ENCODE data around the gene DTX4. TPM values are rescaled to one million over a fixed set of nuclear protein-coding genes. Genes with fewer than 3 reads are reported as not detected.

DTX4 gene
- polyA plus RNA-seq, 1 donor from 2014 or later: 31.4 TPM

- Histone ChIP-seq H3K9ac (ENCODE audit: low read length) (no peak overlapping the region), H3F3A (ENCODE audit: insufficient read depth, low read length, poor library complexity, severe bottlenecking) (no peaks in the 10 kb centered on the region), H4K20me1 (ENCODE audit: insufficient read depth) (no peaks in the 10 kb centered on the region), H3K27me3 (ENCODE audit: insufficient read depth, low read depth, low read length) (no peaks in the 10 kb centered on the region), H3K4me3 (ENCODE audit: low read length) (no peak overlapping the region), H3K36me3 (ENCODE audit: insufficient read depth, low read length) (peaks cover 39% of the 10 kb centered on the region), H3K27ac (ENCODE audit: low read length) (no peak overlapping the region), H3K9me2 (ENCODE audit: insufficient read depth, low read length) (no peaks in the 10 kb centered on the region), H3K4me2 (ENCODE audit: low read length) (no peak overlapping the region), H2AFZ (ENCODE audit: low read depth, low read length) (no peak overlapping the region), H3K79me2 (replicated peaks; ENCODE audit: insufficient read depth, low read length) (no peaks in the 10 kb centered on the region), H3K9me3 (ENCODE audit: low read length) (peaks cover 4% of the 10 kb centered on the region)
- no peak for TF ChIP-seq EZH2 (IDR thresholded peaks at IDR 0.05; ENCODE audit: borderline replicate concordance, insufficient read depth, low read length, poor library complexity, severe bottlenecking)
Measured at GRCh38 chr11:59195586-59195985, 23.7 kb downstream of the DTX4 start.

GRCh38 chr11:59196777-59197176 lies 24.8 kb downstream of the DTX4 start:
- Histone ChIP-seq H3K36me3 (ENCODE audit: insufficient read depth, low read length) (peaks cover 39% of the 10 kb centered on the region), H3K9ac (ENCODE audit: low read length) (no peak overlapping the region), H2AFZ (ENCODE audit: low read depth, low read length) (no peak overlapping the region), H3K79me2 (replicated peaks; ENCODE audit: insufficient read depth, low read length) (no peaks in the 10 kb centered on the region), H3K4me3 (ENCODE audit: low read length) (no peak overlapping the region), H3K27me3 (ENCODE audit: insufficient read depth, low read depth, low read length) (no peaks in the 10 kb centered on the region), H3K4me2 (ENCODE audit: low read length) (no peak overlapping the region), H3K9me2 (ENCODE audit: insufficient read depth, low read length) (no peaks in the 10 kb centered on the region), H3K9me3 (ENCODE audit: low read length) (peaks cover 4% of the 10 kb centered on the region), H3K27ac (ENCODE audit: low read length) (no peak overlapping the region), H3F3A (ENCODE audit: insufficient read depth, low read length, poor library complexity, severe bottlenecking) (no peaks in the 10 kb centered on the region), H4K20me1 (ENCODE audit: insufficient read depth) (no peaks in the 10 kb centered on the region)
- TF ChIP-seq CTCF (IDR thresholded peaks at IDR 0.05; ENCODE audit: poor library complexity, severe bottlenecking): no peak
- no peak for TF ChIP-seq SMC3 (conservative IDR thresholded peaks at IDR 0.05; ENCODE audit: poor library complexity)
- TF ChIP-seq REST (IDR thresholded peaks at IDR 0.05; ENCODE audit: borderline replicate concordance): no peak
- TF ChIP-seq EZH2 (IDR thresholded peaks at IDR 0.05; ENCODE audit: borderline replicate concordance, insufficient read depth, low read length, poor library complexity, severe bottlenecking): no peak
- TF ChIP-seq EP300 (conservative IDR thresholded peaks at IDR 0.05; ENCODE audit: poor library complexity, severe bottlenecking): no peak
- TF ChIP-seq POLR2AphosphoS5 (IDR thresholded peaks at IDR 0.05): no peak

GRCh38 chr11:59197991-59198390 lies 26.1 kb downstream of the DTX4 start:
- Histone ChIP-seq H3K9ac (ENCODE audit: low read length) (no peak overlapping the region), H3K4me3 (ENCODE audit: low read length) (no peak overlapping the region), H3K27me3 (ENCODE audit: insufficient read depth, low read depth, low read length) (no peaks in the 10 kb centered on the region), H3K27ac (ENCODE audit: low read length) (no peak overlapping the region), H3K9me3 (ENCODE audit: low read length) (peaks cover 4% of the 10 kb centered on the region), H4K20me1 (ENCODE audit: insufficient read depth) (no peaks in the 10 kb centered on the region), H3F3A (ENCODE audit: insufficient read depth, low read length, poor library complexity, severe bottlenecking) (no peaks in the 10 kb centered on the region), H3K9me2 (ENCODE audit: insufficient read depth, low read length) (no peaks in the 10 kb centered on the region), H3K4me2 (ENCODE audit: low read length) (no peak overlapping the region), H2AFZ (ENCODE audit: low read depth, low read length) (no peak overlapping the region), H3K79me2 (replicated peaks; ENCODE audit: insufficient read depth, low read length) (no peaks in the 10 kb centered on the region), H3K36me3 (ENCODE audit: insufficient read depth, low read length) (peaks cover 36% of the 10 kb centered on the region)
- TF ChIP-seq POLR2AphosphoS5 (IDR thresholded peaks at IDR 0.05): no peak
